RWPE2 (cell line): ENCODE data around the gene DPEP3.
"Not testable (repeated sequence)": the region's sequence is repeated elsewhere in the genome, so short reads cannot be mapped to it uniquely, and the experiment has no call there.

Experiments
- ATAC-seq: fragments of 200-7000 bp; cut with Tn5 transposase; 3 replicates; pipeline ENCODE4 v1.9.1; 2021; ENCODE audit warnings: low read depth
- DNase-seq: peaks from one replicate; pipeline ENCODE4 v3.0.0-alpha.2; 2020; ENCODE audit warnings: low spot score
- H3K27ac ChIP-seq: fragments of 450-650 bp; 2 replicates; pipeline ENCODE4 v1.5.1; 2017; ENCODE audit warnings: mild to moderate bottlenecking; ENCODE audit not compliant: poor library complexity, severe bottlenecking
- H3K27me3 ChIP-seq: fragments of 250-450 bp; sonication (Bioruptor Pico); 2 replicates; pipeline ENCODE4 v1.5.1; 2021; ENCODE audit warnings: mild to moderate bottlenecking, moderate library complexity; ENCODE audit not compliant: insufficient read depth, poor library complexity, severe bottlenecking
- H3K36me3 ChIP-seq: fragments of 250-450 bp; sonication (Bioruptor Pico); 2 replicates; pipeline ENCODE4 v1.5.1; 2020; ENCODE audit warnings: low read depth, mild to moderate bottlenecking, moderate library complexity
- H3K4me1 ChIP-seq: fragments of 250-450 bp; sonication (Bioruptor Pico); 2 replicates; pipeline ENCODE4 v1.5.1; 2021; ENCODE audit warnings: mild to moderate bottlenecking, moderate library complexity; ENCODE audit not compliant: insufficient read depth, poor library complexity, severe bottlenecking
- H3K4me3 ChIP-seq: fragments of 250-450 bp; sonication (Bioruptor Pico); 2 replicates; pipeline ENCODE4 v1.5.1; 2021; ENCODE audit warnings: mild to moderate bottlenecking, moderate library complexity; ENCODE audit not compliant: severe bottlenecking
- H3K9me3 ChIP-seq: fragments of 250-450 bp; sonication (Bioruptor Pico); 2 replicates; pipeline ENCODE4 v1.5.1; 2021; ENCODE audit warnings: mild to moderate bottlenecking, moderate library complexity; ENCODE audit not compliant: severe bottlenecking
- CTCF ChIP-seq: fragments of 450-650 bp; IDR thresholded peaks from one replicate; pipeline ENCODE4 v1.5.1; 2017; ENCODE audit warnings: mild to moderate bottlenecking, moderate library complexity; ENCODE audit not compliant: poor library complexity, severe bottlenecking

Gene DPEP3

GRCh38 chr16:68000450-68000849 is 20.2 kb upstream of the DPEP3 start:
- ATAC-seq, result no peak
- DNase-seq, result no peak

DNA sequence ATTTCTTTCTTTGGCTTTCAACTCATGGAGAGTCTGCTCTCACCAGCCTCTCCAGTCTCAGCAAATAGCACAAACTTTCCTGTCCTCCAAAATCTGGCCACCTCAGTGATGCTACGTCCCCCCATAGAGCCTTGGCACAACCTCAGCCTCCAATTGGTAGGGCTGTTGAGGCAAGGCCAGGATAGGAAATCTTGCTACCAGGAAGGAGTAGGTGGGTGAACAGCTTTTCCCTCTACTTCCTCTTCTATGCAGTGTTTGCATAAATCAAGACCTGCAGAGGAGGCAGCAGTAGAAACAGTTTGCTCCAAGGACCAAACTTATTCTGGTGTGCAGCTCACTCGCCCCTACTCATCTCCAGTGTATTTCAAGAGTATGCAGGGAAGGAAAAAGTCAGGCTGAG is 19.7 kb upstream of the DPEP3 start:
- H3K4me3 ChIP-seq, result no peak overlapping the region
- no peaks in the 10 kb centered on the region for H3K27me3 ChIP-seq
- H3K36me3 ChIP-seq, result no peaks in the 10 kb centered on the region
- no peaks in the 10 kb centered on the region for H3K9me3 ChIP-seq
- ATAC-seq (no peak), DNase-seq (no peak)
- H3K27ac ChIP-seq, result no peak overlapping the region
- TF ChIP-seq CTCF, result no peak
- H3K4me1 ChIP-seq, result no peaks in the 10 kb centered on the region

More at GRCh38 chr16:68000450-68000849, 20.2 kb upstream of the DPEP3 start:
- Histone ChIP-seq H3K27ac (no peak overlapping the region), H3K36me3 (no peaks in the 10 kb centered on the region), H3K9me3 (no peaks in the 10 kb centered on the region), H3K4me3 (no peak overlapping the region), H3K27me3 (no peaks in the 10 kb centered on the region), H3K4me1 (peaks cover under 1% of the 10 kb centered on the region)
- no peak for TF ChIP-seq CTCF

DNA sequence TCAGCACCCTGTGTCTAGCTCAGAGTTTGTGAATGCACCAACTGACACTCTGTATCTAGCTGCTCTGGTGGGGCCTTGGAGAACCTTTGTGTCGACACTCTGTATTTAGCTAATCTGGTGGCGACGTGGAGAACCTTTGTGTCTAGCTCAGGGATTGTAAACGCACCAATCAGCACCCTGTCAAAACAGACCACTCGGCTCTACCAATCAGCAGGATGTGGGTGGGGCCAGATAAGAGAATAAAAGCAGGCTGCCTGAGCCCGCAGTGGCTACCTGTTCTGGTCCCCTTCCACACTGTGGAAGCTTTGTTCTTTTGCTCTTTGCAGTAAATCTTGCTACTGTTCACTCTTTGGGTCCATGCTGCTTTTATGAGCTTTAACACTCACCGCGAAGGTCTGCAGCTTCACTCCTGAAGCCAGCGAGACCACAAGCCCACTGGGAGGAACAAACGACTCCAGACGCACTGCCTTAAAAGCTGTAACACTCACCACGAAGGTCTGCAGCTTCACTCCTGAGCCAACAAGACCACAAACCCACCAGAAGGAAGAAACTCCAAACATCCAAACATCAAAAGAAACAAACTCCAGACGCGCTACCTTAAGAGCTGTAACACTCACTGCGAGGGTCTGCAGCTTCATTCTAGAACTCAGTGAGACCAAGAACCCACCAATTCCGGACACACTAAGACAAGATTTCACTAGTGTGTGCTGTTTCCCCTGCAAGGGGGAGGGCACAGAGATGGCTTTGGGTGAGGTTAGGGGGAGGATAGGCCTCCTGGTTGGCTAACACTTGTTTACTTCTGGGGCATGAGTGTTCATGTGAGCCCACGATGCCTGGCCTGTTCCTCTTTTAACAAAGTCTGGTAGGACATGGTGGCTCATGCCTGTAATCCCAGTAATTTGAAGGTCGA is 18.7 kb upstream of the DPEP3 start, which contains the start of gene DPEP2:
Gene DPEP2, minus strand, starts transcription at position 706 of the 910 bp plus-strand sequence. CDS start 6,272 bp downstream, outside the sequence.
- not testable (repeated sequence) for H3K27me3 ChIP-seq, ATAC-seq, H3K9me3 ChIP-seq, DNase-seq, H3K4me3 ChIP-seq, H3K27ac ChIP-seq, H3K4me1 ChIP-seq, H3K36me3 ChIP-seq

- not testable (repeated sequence) for H3K4me3 ChIP-seq, H3K27ac ChIP-seq, H3K27me3 ChIP-seq, DNase-seq, H3K4me1 ChIP-seq, ATAC-seq, H3K9me3 ChIP-seq, H3K36me3 ChIP-seq
Observed at GRCh38 chr16:67998231-67998778, 18.0 kb upstream of the DPEP3 start.

GRCh38 chr16:67996666-67997065 is 16.4 kb upstream of the DPEP3 start:
- ATAC-seq (no peak), DNase-seq (no peak)
- no peak overlapping the region for H3K4me3 ChIP-seq
- no peak overlapping the region for H3K27ac ChIP-seq
- TF ChIP-seq CTCF, result no peak
- H3K27me3 ChIP-seq, result no peaks in the 10 kb centered on the region
- no peaks in the 10 kb centered on the region for H3K9me3 ChIP-seq
- H3K4me1 ChIP-seq, result no peaks in the 10 kb centered on the region
- H3K36me3 ChIP-seq, result no peaks in the 10 kb centered on the region
